ENCODE measurements around the gene LONP1. TPM values are rescaled to one million over a fixed set of nuclear protein-coding genes. Genes with fewer than 3 reads are reported as not detected.
"Not testable (repeated sequence)": the region's sequence is repeated elsewhere in the genome, so short reads cannot be mapped to it uniquely, and the experiment has no call there.

The LONP1 gene
- total RNA-seq, 2 experiments from 2014 or later = 178 to 181 TPM

DNA sequence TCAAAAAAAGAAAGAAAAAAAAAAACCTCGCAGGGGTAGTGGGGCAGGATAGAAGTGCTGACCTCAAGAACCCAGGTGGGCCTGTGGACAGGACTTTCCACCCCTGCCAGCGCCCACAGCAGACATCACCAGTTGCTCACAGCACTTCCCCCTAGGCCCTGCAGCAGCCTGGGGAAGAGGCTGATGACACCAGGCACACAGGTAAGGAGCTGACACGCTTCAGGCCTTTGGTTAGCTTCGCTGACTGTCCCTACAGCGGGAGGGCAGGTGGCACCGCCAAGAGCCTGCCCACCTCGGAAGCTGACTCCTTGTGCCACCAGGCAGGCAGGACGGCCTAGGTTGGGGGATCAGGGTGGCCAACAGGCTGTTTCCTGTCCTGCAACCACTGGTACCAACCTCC is 8.9 kb downstream of the LONP1 start:
- Mint-ChIP-seq H3K27ac (no peak overlapping the region), H3K27me3 (no peaks in the 10 kb centered on the region), H3K9me3 (no peaks in the 10 kb centered on the region), H3K4me1 (ENCODE audit: low read depth) (peaks cover 4% of the 10 kb centered on the region), H3K4me3 (no peak overlapping the region), H3K36me3 (peaks cover 40% of the 10 kb centered on the region)
- ChIA-PET CTCF (interaction anchor here (1.0 kb wide), 1 partner anchor 93 kb away, joined by 4 read pairs; no protein-coding TSS in a partner anchor), POLR2A (interaction anchor here (1.7 kb wide), 1 partner anchor 20 kb away, joined by 5 read pairs; no protein-coding TSS in a partner anchor)
- DNase-seq = no peak
- intact Hi-C loops (cut with micrococcal nuclease) = no loop called here

DNA sequence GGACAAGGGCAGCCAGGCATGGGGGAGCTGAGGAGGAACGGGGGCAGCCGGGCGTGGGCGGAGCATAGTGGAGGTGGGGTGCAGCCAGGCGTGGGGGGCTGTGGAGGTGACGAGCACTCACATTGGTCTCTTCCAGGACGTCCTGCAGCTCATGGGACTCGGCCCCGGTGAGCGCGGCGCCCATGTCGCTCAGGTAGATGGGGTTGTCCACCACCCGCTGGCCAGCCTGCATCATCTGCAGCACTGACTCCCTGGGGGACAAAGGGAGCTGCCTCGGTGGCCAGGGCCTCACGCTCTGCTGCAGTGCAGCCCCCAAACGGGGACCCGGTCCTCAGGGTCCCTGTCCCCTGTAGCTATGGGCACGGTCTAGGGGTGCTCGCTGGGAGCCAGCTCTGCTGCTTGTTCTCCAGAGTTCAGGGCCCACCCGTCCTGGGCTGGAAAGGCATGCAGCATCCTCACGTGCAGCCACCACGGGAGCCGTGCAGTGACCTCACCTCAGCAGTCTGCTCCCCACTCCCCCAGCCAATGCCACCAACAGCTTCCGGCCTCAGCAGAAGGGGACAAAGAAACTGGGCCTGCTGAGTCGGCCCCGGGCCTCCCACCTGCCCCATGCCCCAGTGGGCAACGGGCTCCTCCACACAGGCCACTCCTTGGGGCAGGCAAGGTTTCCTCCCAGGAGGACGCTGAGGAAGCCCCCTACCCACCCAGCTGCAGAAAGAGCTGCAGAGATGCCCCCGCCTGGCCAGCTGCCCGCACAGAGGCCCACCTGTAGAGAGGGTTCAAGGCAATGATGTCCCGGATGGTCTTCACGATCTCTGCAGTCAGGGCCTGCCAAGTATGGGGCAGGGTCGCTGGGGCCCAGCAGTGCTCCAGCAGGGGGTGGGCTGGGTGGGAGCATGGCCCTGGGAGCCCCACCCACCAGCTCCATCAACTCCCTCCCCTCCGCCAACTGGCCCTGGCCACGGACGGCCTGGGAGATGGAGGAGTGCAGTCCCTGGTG is 12.1 kb downstream of the LONP1 start:
- peaks cover 34% of the 10 kb centered on the region for H3K36me3 Mint-ChIP-seq
- ChIA-PET CTCF (interaction anchor here (1.2 to 1.8 kb wide), 2 partner anchors 18 to 87 kb away, joined by 4 to 6 read pairs; partner anchors contain the start of gene RPL36), POLR2A (interaction anchor here (1.4 kb wide), 1 partner anchor 11 kb away, joined by 6 read pairs; no protein-coding TSS in a partner anchor)

DNA sequence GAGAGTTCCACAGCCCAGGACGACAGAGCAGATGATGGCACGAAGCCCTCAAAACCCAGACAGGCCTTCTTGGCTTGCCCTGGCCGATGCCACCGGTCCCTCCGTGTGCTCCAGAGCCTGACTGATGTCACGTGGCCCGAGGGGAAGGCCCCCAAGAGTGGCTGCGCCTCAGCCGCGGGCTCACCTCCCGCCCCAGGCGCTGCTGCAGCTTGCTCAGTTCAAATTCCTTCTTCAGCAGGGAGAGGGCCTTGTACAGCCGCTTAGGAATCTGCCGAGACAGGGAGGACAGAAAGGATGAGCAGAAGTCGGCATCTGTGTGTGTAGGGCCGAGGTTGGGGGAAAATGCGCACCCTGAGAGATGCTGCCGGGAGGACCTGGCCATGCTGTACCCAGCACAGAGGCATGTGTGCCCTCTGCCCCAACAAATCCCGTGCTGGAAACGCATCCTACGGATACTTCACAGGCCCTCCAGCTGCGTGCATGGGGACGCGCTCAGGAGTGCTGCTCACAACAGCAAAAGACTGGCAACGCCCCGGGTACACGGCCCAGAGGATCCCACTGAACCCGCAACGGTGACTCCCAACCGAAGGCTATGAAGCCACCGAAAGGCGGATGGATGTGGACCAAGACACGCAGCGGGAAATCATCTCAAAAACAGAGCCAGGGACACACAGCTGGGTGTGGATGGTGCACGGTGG is 12.9 kb downstream of the LONP1 start:
- Mint-ChIP-seq H3K4me3 (no peak overlapping the region), H3K27ac (no peak overlapping the region), H3K9me3 (no peaks in the 10 kb centered on the region), H3K4me1 (ENCODE audit: low read depth) (no peaks in the 10 kb centered on the region), H3K36me3 (peaks cover 29% of the 10 kb centered on the region), H3K27me3 (no peaks in the 10 kb centered on the region)
- CTCF ChIA-PET = interaction anchor here (1.8 kb wide), 1 partner anchor 17 kb away, joined by 6 read pairs; the partner anchor contains the start of gene RPL36
- no peak for DNase-seq
- intact Hi-C loops (cut with micrococcal nuclease) = no loop called here
- POLR2A ChIA-PET = interaction anchor here (1.0 to 1.4 kb wide), 3 partner anchors 11 to 13 kb away, joined by 3 to 6 read pairs (median 6); no protein-coding TSS in a partner anchor

More for the DNA sequence above, 12.1 kb downstream of the LONP1 start:
- Mint-ChIP-seq H3K27me3 (no peaks in the 10 kb centered on the region), H3K4me3 (no peak overlapping the region), H3K4me1 (ENCODE audit: low read depth) (no peaks in the 10 kb centered on the region), H3K9me3 (no peaks in the 10 kb centered on the region), H3K27ac (no peak overlapping the region)
- no peak for DNase-seq
- intact Hi-C loops (cut with micrococcal nuclease) = no loop called here

DNA sequence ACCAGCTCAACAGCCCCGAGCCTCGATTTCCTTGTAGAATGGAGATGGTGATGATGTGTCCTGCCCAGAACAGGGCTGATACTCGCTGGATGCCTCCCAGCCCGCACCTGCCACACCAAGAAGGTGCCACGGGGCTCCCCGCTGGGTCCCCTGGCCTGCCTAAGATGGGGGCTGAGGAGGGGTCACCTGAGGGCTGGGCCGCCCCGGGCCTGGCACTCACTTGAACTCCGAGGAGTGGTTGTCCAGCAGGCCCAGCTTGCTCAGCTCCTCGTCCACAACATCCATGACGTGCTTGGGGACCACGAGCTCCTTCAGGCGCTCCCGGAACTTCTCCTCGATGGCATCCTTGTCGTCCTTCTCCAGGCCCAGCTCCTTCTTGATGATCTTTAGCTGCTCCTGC is 14.4 kb downstream of the LONP1 start:
- no peaks in the 10 kb centered on the region for H3K9me3 Mint-ChIP-seq
- POLR2A ChIA-PET = interaction anchor here (0.6 to 1.7 kb wide), 4 partner anchors 8 to 14 kb away, joined by 3 to 6 read pairs (median 5); no protein-coding TSS in a partner anchor
- H3K4me3 Mint-ChIP-seq = no peak overlapping the region
- intact Hi-C loops (cut with micrococcal nuclease) = no loop called here
- CTCF ChIA-PET = interaction anchor here (1.0 kb wide), 1 partner anchor 16 kb away, joined by 3 read pairs; the partner anchor contains the start of gene RPL36
- no peaks in the 10 kb centered on the region for H3K4me1 Mint-ChIP-seq (ENCODE audit: low read depth)
- H3K27me3 Mint-ChIP-seq = no peaks in the 10 kb centered on the region
- DNase-seq = no peak
- peaks cover 36% of the 10 kb centered on the region for H3K36me3 Mint-ChIP-seq
- no peak overlapping the region for H3K27ac Mint-ChIP-seq

DNA sequence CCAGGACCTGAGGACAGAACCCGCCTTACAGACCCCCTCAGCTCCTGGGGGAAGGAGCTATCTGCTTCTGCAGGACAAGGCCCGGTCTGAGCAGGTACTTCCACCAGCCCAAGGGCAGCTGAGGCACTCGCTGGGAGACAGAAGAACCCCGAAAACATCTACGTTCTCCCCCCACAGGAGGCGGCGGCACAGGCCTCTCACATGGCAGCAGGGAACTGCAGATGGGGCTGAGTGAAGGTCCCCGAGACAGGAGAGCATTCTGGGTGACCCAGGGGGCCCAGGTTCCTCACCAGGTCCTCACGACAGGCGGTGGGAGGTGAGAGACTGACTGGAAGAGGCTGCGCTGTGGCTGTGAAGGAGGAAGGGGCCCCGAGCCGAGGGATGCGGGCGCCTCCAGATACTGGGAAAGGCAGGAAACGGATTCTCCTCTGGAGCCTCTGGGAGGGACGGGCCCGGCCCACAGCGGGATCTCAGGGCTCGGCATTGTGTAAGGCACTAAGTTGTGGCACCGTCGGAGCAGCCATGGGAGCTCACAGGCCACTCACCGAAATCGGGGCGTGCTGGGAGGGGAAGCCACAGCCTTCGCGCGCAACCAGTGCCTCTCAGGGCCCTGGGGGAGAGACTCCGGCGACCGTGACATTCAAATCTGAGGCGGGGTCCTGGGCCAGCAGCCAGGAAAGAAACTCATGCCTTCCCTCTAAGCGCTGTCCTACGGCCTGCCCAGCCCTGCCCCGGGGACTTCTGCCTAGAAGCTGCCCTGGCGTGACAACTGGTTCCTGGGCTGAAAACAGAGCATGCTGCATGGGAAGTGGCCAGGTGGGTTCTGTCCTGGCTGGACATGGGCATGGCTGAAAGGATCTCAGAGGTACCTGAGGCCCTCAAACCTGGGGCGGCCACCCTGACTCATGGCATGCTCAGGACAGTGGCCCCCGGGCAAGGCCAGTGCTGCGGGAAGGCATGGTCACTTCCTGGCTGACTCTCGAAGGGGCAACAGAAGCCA is 15.8 kb downstream of the LONP1 start:
- H3K36me3 Mint-ChIP-seq = peaks cover 32% of the 10 kb centered on the region
- ChIA-PET POLR2A (no interaction called here), CTCF (no interaction called here)
- intact Hi-C loops (cut with micrococcal nuclease) = no loop called here
- no peak for DNase-seq
- no peaks in the 10 kb centered on the region for H3K4me1 Mint-ChIP-seq (ENCODE audit: low read depth)
- H3K27ac Mint-ChIP-seq = no peak overlapping the region
- no peaks in the 10 kb centered on the region for H3K9me3 Mint-ChIP-seq
- H3K4me3 Mint-ChIP-seq = no peak overlapping the region
- H3K27me3 Mint-ChIP-seq = no peaks in the 10 kb centered on the region

DNA sequence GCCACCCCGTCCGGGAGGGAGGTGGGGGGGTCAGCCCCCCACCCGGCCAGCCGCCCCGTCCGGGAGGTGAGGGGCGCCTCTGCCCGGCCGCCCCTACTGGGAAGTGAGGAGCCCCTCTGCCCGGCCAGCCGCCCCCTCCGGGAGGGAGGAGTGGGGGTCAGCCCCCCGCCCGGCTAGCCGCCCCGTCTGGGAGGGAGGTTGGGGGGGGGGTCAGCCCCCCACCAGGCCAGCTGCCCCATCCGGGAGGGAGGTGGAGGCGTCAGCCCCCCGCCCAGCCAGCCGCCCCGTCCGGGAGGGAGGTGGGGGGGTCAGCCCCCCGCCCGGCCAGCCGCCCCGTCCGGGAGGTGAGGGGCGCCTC is 17.9 kb downstream of the LONP1 start:
- POLR2A ChIA-PET; H3K4me1 Mint-ChIP-seq (ENCODE audit: low read depth); intact Hi-C loops (cut with micrococcal nuclease); H3K27me3 Mint-ChIP-seq; H3K9me3 Mint-ChIP-seq; CTCF ChIA-PET; DNase-seq; H3K27ac Mint-ChIP-seq; H3K4me3 Mint-ChIP-seq: not testable (repeated sequence)
- peaks cover 40% of the 10 kb centered on the region for H3K36me3 Mint-ChIP-seq

DNA sequence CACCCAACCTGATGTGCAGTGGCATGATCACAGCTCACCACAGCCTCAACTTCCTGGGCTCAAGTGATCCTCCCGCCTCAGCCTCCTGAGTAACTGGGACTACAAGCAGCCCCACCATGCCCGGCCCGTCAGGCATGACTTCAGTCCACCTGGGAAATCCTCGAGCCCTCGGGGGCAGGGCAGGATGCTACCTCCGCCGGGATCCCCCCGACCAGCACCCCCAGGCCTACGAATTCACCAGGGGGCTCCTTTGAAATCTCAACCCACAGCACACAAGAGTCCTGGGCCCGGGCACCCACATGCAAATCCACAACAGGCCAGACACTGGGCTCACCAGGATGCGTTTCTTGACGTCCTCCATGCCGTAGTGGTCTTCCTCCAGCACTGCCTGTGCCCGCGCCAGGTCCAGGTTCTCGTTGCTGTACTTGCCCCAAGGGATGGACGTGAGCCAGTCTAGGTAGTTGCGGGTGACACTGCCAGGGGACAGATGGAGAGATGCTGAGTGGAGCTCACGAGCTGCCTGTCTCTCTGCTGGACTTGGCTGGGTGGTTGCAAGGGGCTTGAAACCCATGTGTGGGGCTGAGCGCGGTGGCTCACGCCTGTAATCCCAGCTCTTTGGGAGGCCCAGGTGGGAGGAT is 19.4 kb downstream of the LONP1 start:
- peaks cover 39% of the 10 kb centered on the region for H3K36me3 Mint-ChIP-seq
- CTCF ChIA-PET = interaction anchor here (0.9 kb wide), 1 partner anchor 11 kb away, joined by 3 read pairs; no protein-coding TSS in a partner anchor
- H3K4me3 Mint-ChIP-seq = no peak overlapping the region
- no peaks in the 10 kb centered on the region for H3K4me1 Mint-ChIP-seq (ENCODE audit: low read depth)
- no peaks in the 10 kb centered on the region for H3K9me3 Mint-ChIP-seq
- intact Hi-C loops (cut with micrococcal nuclease) = no loop called here
- no peak overlapping the region for H3K27ac Mint-ChIP-seq
- no peaks in the 10 kb centered on the region for H3K27me3 Mint-ChIP-seq
- no peak for DNase-seq
- POLR2A ChIA-PET = no interaction called here

DNA sequence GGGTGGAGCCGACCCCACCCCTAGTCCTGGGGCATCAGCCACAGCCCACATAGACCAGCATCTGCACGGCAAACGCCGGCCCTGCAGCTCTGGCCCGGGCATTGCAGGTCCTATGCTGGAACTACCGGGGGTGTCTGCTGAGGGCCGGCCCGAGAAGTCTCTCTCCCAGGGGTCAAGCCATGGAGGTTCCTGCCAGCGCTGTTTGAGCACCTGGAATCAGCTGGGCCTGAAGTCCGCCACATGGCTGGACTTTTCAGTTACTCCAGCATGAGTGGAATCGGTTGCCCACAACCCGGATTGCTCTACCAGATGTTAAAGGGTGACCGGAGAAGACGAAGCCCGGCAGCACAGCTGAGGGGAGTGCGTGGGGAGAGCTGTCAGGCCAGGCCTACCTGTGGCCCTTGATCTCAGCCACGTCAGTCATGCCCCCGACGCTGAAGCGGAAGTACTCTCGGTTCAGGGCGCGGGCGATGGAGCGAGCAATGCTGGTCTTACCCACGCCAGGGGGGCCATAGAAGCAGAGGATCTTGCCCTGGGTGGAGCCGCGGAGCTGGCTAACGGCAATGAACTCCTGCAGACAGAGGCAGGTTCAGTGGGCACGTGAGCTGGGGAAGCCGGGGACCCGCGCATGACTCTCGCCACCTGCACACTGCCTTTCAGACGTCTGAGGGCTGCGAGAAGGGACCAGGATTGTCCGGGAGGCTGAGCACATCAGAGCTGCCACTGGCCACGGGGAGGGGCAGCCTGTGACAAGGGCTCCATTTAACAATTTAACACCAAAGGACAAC is 21.1 kb downstream of the LONP1 start:
- intact Hi-C loops (cut with micrococcal nuclease) = no loop called here
- DNase-seq = no peak
- H3K4me1 Mint-ChIP-seq (ENCODE audit: low read depth) = no peaks in the 10 kb centered on the region
- H3K27ac Mint-ChIP-seq = peak overlapping the region; percentile 13
- H3K9me3 Mint-ChIP-seq = no peaks in the 10 kb centered on the region
- H3K27me3 Mint-ChIP-seq = no peaks in the 10 kb centered on the region
- ChIA-PET CTCF (interaction anchor here (0.8 to 0.9 kb wide), 2 partner anchors 9 to 12 kb away, joined by 3 read pairs; no protein-coding TSS in a partner anchor), POLR2A (no interaction called here)
- peaks cover 45% of the 10 kb centered on the region for H3K36me3 Mint-ChIP-seq
- no peak overlapping the region for H3K4me3 Mint-ChIP-seq

DNA sequence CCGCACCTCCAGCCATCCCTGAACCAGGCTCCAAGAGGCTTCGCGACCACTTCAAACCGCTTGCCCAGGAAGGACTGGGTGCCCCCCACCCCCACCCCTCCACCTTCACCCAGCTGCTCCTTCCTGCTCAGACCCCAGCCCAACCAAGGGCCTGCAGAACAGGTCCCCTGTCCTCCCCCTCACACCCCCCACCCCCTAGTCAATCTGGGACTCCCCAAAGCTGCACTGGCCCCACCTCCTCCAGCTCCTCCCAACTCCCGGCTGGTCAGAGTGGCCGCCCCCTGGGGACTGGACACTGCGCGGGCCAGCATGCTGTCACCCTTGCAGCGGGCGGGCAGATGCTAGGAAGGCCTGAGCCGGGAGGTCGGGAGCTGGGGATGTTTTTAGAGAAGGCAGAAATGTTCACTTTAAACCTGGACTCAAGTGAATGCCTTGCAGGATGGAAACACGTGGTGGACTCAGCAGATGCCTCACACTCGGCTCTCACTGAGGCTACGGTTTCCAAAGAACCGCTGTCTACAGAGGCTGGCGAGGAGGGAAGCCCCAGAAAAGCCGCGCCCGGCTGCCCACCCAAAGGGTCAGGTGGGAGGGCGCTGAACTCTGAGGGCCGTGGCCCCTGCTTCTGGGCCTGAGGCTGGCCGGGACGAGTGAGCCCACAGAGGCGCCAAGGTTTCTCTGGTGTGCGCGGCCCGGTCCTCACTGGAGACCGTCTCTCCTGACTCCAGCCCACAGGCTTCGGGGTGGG is 21.9 kb downstream of the LONP1 start:
- peaks cover 4% of the 10 kb centered on the region for H3K4me1 Mint-ChIP-seq (ENCODE audit: low read depth)
- H3K27ac Mint-ChIP-seq = peak overlapping the region; percentile 38
- intact Hi-C loops (cut with micrococcal nuclease) = no loop called here
- H3K36me3 Mint-ChIP-seq = peaks cover 43% of the 10 kb centered on the region
- H3K9me3 Mint-ChIP-seq = no peaks in the 10 kb centered on the region
- DNase-seq = no peak
- no peaks in the 10 kb centered on the region for H3K27me3 Mint-ChIP-seq
- ChIA-PET CTCF (interaction anchor here (0.8 kb wide), 1 partner anchor 8 kb away, joined by 3 read pairs; no protein-coding TSS in a partner anchor), POLR2A (interaction anchor here (1.0 kb wide), 1 partner anchor 18 kb away, joined by 3 read pairs; no protein-coding TSS in a partner anchor)
- no peak overlapping the region for H3K4me3 Mint-ChIP-seq

All from activated CD4-positive, alpha-beta memory T cell treated with anti-CD3 and anti-CD28 coated beads for 36 hours (primary cell).